Measurements from ENCODE around the gene HTN3. TPM values are rescaled to one million over a fixed set of nuclear protein-coding genes. Genes with fewer than 3 reads are reported as not detected.
"Not testable (repeated sequence)": the region's sequence is repeated elsewhere in the genome, so short reads cannot be mapped to it uniquely, and the experiment has no call there.

HTN3 gene
- total RNA-seq, 1 donor from 2014 or later, result not detected

DNA sequence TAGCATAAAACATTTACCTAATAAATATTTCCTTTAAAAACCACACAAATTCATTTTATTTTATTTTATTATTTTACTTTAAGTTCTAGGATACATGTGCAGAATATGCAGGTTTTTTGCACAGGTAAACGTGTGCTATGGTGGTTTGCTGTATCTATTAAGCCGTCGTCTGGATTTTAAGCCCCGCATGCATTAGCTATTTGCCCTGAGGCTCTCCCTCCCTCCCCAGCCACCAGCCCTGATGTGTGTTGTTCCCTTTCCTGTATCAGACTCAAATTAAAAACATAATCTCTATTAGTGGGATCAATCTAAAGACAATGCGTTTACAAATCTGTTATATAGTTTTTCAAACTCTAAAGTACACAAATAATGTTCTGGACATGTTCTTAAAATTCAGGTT lies 1.2 kb upstream of the HTN3 start:
- Histone ChIP-seq H3K4me1 (no peaks in the 10 kb centered on the region), H3K9me3 (no peaks in the 10 kb centered on the region), H3K4me3 (no peak overlapping the region), H3K27ac (no peak overlapping the region), H3K36me3 (no peaks in the 10 kb centered on the region), H3K27me3 (no peaks in the 10 kb centered on the region)
- TF ChIP-seq, protein P1, sequence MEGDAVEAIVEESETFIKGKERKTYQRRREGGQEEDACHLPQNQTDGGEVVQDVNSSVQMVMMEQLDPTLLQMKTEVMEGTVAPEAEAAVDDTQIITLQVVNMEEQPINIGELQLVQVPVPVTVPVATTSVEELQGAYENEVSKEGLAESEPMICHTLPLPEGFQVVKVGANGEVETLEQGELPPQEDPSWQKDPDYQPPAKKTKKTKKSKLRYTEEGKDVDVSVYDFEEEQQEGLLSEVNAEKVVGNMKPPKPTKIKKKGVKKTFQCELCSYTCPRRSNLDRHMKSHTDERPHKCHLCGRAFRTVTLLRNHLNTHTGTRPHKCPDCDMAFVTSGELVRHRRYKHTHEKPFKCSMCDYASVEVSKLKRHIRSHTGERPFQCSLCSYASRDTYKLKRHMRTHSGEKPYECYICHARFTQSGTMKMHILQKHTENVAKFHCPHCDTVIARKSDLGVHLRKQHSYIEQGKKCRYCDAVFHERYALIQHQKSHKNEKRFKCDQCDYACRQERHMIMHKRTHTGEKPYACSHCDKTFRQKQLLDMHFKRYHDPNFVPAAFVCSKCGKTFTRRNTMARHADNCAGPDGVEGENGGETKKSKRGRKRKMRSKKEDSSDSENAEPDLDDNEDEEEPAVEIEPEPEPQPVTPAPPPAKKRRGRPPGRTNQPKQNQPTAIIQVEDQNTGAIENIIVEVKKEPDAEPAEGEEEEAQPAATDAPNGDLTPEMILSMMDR (IDR thresholded peaks at IDR 0.05), result no peak
- intact Hi-C loops (cut with DNase I), result no loop called here
- DNase-seq (ENCODE audit: low spot score in 2 of 2), result no peak

DNA sequence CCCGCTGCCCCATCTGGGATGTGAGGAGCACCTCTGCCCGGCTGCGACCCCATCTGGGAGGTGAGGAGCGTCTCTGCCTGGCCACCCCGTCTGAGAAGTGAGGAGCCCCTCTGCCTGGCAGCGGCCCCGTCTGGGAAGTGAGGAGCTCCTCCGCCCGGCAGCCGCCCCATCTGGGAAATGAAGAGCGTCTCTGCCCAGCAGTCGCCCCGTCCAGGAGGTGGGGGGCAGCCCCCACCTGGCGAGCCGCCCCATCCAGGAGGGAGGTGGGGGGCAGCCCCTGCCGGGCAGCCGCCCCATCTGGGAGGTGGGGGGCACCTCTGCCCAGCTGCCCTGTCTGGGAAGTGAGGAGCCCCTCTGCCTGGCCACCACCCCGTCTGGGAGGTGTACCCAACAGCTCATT lies 9.3 kb downstream of the HTN3 start:
- H3K36me3 ChIP-seq; H3K4me3 ChIP-seq; intact Hi-C loops (cut with DNase I); H3K9me3 ChIP-seq; H3K27ac ChIP-seq; H3K27me3 ChIP-seq; H3K4me1 ChIP-seq; DNase-seq (ENCODE audit: low spot score in 2 of 2): not testable (repeated sequence)

GRCh38 chr4:70039928-70040327 lies 11.7 kb downstream of the HTN3 start:
- H3K9me3 ChIP-seq; H3K36me3 ChIP-seq; H3K27me3 ChIP-seq; H3K4me1 ChIP-seq; H3K27ac ChIP-seq; intact Hi-C loops (cut with DNase I); H3K4me3 ChIP-seq; DNase-seq (ENCODE audit: low spot score in 2 of 2): not testable (repeated sequence)

DNA sequence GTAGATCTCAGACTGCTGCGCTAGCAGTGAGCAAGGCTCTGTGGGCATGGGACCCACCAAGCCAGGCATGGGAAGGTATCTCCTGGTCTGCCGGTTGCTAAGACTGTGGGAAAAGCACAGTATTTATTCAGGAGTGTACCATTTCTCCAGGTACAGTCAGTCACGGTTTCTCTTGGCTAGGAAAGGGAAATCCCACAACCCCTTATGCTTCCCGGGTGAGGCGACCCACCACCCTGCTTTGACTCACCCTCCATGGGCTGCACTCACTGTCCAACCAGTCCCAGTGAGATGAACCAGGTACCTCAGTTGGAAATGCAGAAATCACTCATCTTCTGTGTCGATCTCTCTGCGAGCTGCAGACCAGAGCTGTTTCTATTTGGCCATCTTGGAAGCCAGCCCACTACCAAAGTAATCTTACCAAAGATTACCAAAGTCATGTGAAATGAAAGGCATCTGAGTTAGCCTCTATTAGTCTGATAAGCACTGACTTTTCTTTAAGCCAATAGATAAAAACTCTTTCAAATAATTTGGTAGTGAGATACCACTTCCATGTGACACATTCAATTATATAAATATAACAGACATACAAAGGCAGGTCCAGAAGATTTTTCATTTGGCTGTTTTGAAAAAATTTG lies 13.5 kb downstream of the HTN3 start:
- Histone ChIP-seq H3K36me3 (no peaks in the 10 kb centered on the region), H3K27ac (no peak overlapping the region), H3K27me3 (no peaks in the 10 kb centered on the region), H3K4me3 (no peak overlapping the region), H3K4me1 (no peaks in the 10 kb centered on the region), H3K9me3 (no peaks in the 10 kb centered on the region)
- no peak for DNase-seq (ENCODE audit: low spot score in 2 of 2)
- TF ChIP-seq, protein P1 (IDR thresholded peaks at IDR 0.05), result no peak
- intact Hi-C loops (cut with DNase I), result no loop called here

GRCh38 chr4:70050138-70050537 lies 21.9 kb downstream of the HTN3 start, which contains the start of gene HTN1:
Gene HTN1 (plus strand): TSS chr4:70050438. CDS start chr4:70053077, 2,639 bp downstream.
- H3K4me1 ChIP-seq; H3K27me3 ChIP-seq; H3K9me3 ChIP-seq; H3K36me3 ChIP-seq; DNase-seq (ENCODE audit: low spot score in 2 of 2); H3K4me3 ChIP-seq; intact Hi-C loops (cut with DNase I); H3K27ac ChIP-seq: not testable (repeated sequence)

GRCh38 chr4:70056534-70056933 lies 28.3 kb downstream of the HTN3 start:
- intact Hi-C loops (cut with DNase I); H3K4me3 ChIP-seq; H3K36me3 ChIP-seq; H3K9me3 ChIP-seq; H3K27ac ChIP-seq; H3K4me1 ChIP-seq; H3K27me3 ChIP-seq; DNase-seq (ENCODE audit: low spot score in 2 of 2): not testable (repeated sequence)

DNA sequence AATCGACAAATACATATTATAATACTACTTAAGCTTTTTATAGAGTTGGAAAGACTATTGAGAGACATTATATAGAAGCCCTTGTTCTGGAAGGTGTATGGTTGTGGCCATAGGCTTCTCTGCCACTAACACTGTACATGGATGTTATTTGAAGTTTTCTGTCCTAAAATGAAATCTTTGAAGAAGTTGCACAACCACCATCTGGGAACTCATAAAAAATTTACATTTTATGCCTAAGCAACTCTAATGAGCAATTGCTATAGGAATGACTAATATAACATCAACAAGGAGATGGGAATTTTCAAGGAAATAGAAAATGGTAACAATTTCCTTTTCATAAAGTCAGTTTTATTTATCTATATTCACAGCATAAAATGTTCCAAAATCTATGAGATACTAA lies 29.4 kb downstream of the HTN3 start:
- no peak overlapping the region for H3K27ac ChIP-seq
- no peak overlapping the region for H3K4me3 ChIP-seq
- intact Hi-C loops (cut with DNase I), result no loop called here
- no peaks in the 10 kb centered on the region for H3K36me3 ChIP-seq
- no peaks in the 10 kb centered on the region for H3K9me3 ChIP-seq
- TF ChIP-seq, protein P1 (IDR thresholded peaks at IDR 0.05), result no peak
- no peak for DNase-seq (ENCODE audit: low spot score in 2 of 2)
- no peaks in the 10 kb centered on the region for H3K4me1 ChIP-seq
- no peaks in the 10 kb centered on the region for H3K27me3 ChIP-seq

- no peak overlapping the region for H3K27ac ChIP-seq
- H3K4me3 ChIP-seq, result no peak overlapping the region
- H3K27me3 ChIP-seq, result no peaks in the 10 kb centered on the region
- H3K36me3 ChIP-seq, result no peaks in the 10 kb centered on the region
- intact Hi-C loops (cut with DNase I), result no loop called here
- DNase-seq (ENCODE audit: low spot score in 2 of 2), result no peak
- H3K9me3 ChIP-seq, result no peaks in the 10 kb centered on the region
- H3K4me1 ChIP-seq, result no peaks in the 10 kb centered on the region
- TF ChIP-seq, protein P1 (IDR thresholded peaks at IDR 0.05), result no peak
Measured at GRCh38 chr4:70059149-70059548, 30.9 kb downstream of the HTN3 start.
